Left ventricle myocardium superior (tissue), 1 donor: ENCODE measurements around the gene ADGRF5. TPM values are rescaled to one million over a fixed set of nuclear protein-coding genes. Genes with fewer than 3 reads are reported as not detected.
"Not testable (repeated sequence)": the region's sequence is repeated elsewhere in the genome, so short reads cannot be mapped to it uniquely, and the experiment has no call there.

Source experiments
- ATAC-seq: fragments of 200-7000 bp; cut with Tn5 transposase; one replicate; pipeline ENCODE4 v1.9.1; 2020; ENCODE audit warnings: mild to moderate bottlenecking, moderate library complexity
- DNase-seq: peaks from one replicate; pipeline ENCODE4 v3.0.0-alpha.2; 2020
- intact Hi-C: fragments of 100-400 bp; cut with micrococcal nuclease; formaldehyde crosslinking; loops from one replicate; pipeline ENCODE4 v1.11.0; 2022
- total RNA-seq: library from RNA; stranded (reverse); fragmentation: NEBNext Ultra II Directional; extraction: Animal tissue kit (Norgen Biotek cat#: 25700); gene quantifications from one replicate; pipeline ENCODE4 v1.2.1, GENCODE V29; 2021
- donor health status: DM: no; HTN: yes; CAD: no; lungs with severe emphysema.

The ADGRF5 gene
- total RNA-seq, 1 donor from 2014 or later = 45.9 TPM

DNA sequence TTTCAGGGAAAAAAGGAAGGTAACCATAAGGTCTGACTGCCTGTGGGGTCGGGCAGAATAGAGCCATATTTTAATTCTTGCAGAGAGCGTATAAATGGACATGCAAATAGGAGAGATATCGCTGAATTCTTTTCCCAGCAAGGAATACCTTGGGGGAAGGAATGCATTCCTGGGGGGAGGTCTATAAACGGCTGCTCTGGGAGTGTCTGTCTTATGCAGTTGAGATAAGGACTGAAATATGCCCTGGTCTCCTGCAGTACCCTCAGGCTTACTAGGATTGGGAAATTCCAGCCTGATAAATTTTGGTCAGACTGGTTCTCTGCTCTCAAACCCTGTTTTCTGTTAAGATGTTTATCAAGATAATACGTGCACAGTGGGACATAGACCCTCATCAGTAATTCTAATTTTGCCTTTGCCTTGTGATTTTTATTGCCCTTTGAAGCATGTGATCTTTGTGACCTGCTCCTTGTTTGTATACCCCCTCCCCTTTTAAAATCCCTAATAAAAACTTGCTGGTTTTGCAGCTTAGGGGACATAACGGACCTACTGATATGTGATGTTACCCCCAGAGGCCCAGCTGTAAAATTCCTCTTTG is 79.4 kb downstream of the ADGRF5 start:
- intact Hi-C loops = not testable (repeated sequence)

DNA sequence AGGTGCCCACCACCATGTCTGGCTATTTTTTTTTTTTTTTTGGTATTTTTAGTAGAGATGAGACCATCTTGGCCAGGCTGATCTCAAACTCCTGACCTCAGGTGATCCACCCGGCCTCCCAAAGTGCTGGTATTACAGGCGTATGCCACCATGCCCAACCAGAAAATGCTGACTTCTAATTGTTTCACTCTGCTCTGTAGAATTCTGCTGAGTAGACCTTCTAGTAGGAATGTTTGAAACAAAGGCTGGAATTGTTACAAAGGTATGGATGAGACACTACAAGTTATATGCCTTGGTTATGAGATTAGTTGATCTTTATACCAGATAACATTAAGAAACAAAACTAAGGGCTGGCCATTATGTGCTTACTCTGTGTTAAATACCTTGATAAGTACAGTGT is 83.7 kb downstream of the ADGRF5 start:
- DNase-seq = no peak
- intact Hi-C loops = no loop called here
- no peak for ATAC-seq

More for the DNA sequence above, 79.4 kb downstream of the ADGRF5 start:
- ATAC-seq, DNase-seq: not testable (repeated sequence)

DNA sequence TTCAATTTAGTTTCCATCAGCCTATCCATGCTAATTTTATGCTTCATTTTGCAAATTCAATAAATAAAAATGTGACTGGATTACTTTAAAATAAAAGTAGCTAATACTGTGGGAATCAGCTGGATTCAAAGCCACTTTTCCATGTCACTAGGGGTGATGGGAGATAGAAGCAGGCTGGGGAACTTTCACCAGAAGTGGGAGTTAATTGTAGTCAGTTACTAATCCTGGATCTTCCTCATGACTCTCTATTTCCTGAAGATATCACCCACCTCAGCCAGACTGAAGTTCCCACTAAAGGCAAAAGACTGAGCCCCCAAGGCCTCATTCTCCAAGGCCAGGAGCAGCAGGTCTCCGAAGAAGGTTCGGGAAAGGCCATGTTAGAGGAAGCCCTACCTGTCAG is 86.7 kb downstream of the ADGRF5 start:
- ATAC-seq, DNase-seq: not testable (repeated sequence)

DNA sequence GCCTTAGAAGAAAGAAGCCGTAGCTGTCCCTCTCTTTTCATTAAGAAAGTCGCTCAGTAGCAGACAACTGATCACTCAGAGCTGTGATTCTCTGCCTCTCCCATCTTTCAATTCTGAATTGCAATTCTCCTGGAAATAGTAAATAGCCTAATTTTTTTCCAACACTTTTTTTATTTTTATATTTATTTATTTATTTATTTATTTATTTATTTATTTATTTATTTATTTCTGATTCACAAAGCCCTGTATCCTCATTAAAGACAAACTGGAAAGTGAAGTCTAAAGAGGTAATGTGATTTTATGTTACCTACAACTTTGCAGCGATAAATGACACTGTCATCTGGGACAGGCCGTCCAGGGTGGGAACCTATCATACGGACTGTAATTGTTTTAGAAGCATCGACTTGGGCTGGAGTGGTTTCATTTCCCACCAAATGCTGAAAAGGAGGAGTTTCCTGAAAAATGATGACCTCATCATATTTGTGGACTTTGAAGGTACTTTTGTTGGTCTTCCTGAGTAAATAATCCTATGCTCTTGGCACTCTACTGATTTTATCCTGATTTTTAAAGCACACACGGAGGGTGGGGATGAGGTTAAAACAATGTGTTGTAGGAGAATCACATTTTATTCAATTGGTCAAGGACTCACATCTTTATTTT is 87.4 kb downstream of the ADGRF5 start:
- ATAC-seq = peak; percentile 27
- DNase-seq, intact Hi-C loops: not testable (repeated sequence)

More for the DNA sequence above, 86.7 kb downstream of the ADGRF5 start:
- intact Hi-C loops = not testable (repeated sequence)

DNA sequence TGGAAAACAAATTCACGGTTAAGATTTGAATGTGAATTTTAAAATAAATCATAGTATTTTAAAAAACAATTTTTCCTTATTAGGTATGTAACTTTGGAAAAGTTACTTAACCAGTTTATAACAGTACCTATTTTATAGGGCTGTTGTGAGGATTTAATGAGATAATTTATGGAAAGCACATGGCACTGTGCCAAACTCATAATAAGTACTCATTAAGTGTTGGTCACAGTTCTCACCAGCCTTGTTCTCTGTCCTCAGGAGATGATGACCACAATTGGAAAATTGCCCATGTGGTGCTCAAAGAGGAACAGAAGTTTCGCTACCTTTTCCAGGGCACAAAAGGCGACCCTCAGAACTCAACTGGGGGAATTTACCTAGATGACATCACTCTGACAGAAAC is 88.9 kb downstream of the ADGRF5 start:
- ATAC-seq = no peak
- intact Hi-C loops = no loop called here
- DNase-seq = no peak

DNA sequence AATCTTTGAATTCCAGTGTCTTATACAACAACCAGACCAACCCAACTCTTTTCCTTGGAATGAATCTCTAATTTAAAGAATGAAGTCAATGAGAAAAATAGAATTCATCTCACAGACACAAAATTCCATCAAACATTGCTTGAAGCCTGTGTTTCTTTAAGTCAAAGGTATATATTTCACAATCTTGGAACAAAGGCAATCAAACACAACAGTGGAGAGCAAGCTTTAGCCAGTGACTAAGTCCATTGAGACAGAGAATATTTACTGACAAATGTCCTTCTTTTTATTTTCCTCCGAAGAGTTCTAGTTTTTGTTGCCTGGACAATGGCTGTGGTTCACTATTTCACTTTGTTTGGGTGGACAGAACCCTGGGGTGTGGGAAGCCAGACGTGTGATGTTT is 92.8 kb downstream of the ADGRF5 start:
- no peak for DNase-seq
- intact Hi-C loops = no loop called here
- ATAC-seq = no peak

DNA sequence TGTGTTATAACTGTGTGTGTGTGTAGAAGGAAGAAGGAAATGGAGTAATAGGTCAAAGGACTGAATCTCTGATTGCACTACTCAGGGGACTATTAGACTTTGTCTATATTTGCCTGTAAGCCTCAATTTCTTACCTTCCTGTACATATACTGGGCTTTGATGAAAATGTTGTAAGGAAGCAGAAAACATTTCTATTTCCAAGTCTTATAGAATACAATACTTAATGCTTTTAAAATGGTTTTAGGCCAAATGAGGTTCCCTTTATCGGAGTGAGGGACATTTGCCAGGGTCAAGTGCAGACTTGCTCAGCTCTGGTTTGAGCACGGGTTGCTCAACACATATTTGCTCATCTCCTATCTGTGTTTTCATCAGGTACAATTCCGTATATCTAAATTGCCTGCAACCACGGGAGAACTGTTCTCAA is 100.3 kb downstream of the ADGRF5 start:
- DNase-seq (no peak), ATAC-seq (no peak)
- intact Hi-C loops = no loop called here

DNA sequence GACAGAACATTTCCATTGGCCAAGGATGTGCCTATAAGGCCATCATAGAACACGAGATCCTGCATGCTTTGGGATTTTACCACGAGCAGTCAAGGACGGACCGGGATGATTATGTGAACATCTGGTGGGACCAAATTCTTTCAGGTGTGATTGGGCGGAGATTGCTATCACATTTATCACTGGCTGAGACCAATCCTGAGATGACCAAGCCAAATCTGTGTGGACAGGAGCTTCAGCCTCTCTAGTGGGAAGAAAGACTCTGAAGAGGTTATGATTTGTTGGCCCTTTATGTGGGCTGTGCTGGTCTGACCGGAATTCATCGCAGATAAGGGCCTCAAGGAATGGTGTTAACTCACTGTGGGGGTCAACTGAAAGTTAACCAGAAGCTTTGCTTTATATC is 102.2 kb downstream of the ADGRF5 start:
- ATAC-seq = no peak
- DNase-seq = no peak
- intact Hi-C loops = no loop called here

DNA sequence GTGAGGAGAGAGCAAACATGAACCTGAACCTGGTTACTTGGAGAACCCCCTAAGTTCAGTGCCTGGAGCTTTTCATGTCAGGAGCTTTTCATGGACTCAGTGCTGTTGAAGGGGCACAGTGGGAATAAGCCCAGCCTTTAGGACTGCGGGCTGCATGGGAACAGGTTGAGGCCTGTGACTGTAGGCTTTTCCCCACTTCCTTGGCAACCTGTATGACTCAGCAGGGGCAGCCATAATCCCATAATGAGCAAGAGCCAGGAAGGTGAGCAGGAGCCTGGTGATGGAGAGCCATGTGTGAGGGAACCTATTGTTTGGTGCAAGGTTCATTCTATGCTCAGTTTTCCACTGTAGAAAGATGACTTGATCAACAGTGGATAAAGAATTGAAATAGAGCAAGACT is 105.1 kb downstream of the ADGRF5 start:
- DNase-seq = no peak
- no peak for ATAC-seq
- intact Hi-C loops = no loop called here

DNA sequence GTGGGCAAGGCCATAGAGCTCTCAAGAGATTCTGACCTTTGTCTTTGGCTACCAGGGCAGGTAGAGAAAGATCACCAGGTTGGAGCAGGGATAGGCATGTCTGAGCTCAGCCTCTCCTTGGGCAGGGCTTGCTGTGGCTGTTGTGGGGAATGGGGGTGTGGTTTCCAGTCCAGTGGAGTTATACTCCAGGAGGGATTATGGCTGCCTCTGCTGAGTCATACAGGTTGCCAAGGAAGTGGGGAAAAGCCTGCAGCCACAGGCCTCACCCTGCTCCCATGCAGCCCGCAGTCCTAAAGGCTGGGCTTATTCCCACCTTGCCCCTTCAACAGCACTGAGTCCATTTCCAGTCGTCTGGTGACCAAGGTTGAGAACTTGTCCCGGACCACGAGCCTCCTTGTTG is 106.6 kb downstream of the ADGRF5 start:
- DNase-seq (no peak), ATAC-seq (no peak)
- intact Hi-C loops = no loop called here

DNA sequence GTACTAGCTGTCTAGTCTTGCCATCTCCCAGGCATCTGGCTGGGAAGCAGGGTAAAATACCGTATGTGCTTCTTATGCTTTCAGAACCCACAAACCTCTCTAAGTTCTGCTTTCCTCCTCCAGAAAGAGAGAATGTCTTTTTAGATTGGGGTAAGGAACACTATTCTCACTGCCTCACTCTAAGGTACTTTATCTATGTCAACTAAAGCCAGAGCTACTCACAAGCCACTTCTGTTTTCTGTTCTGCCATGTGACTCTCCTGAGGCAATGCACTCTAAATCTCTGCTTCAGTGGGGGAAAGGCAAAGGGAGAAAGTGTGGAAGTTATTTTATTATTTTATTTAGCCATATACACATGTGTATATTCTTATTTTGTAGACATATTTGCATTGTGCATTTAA is 112.9 kb downstream of the ADGRF5 start:
- DNase-seq (no peak), ATAC-seq (peak; percentile 47)
- intact Hi-C loops = no loop called here

Other genes starting within 250 kb of the ADGRF5 start
- gene TDRD6, start 234.1 kb downstream of the ADGRF5 start, total RNA-seq = 0.30 TPM
- 0.15 TPM for gene PLA2G7, start 186.6 kb downstream of the ADGRF5 start, total RNA-seq
- gene ANKRD66, start 175.0 kb downstream of the ADGRF5 start, total RNA-seq = not detected
- gene MEP1A, start 128.5 kb downstream of the ADGRF5 start, total RNA-seq = not detected
- gene ADGRF1, start 120.4 kb upstream of the ADGRF5 start, total RNA-seq = not detected